MM.1S (cell line): ENCODE data around the gene PPP2R2C.

Experiments
- EZH2 ChIP-seq: fragments of 300-600 bp; sonication (generic); optimal IDR thresholded peaks from 2 replicates; pipeline ENCODE3; 2017; ENCODE audit warnings: low read depth, mild to moderate bottlenecking, antibody characterized with exemption, low read length, mixed read lengths
- EZH2phosphoT487 ChIP-seq: fragments of 300-600 bp; sonication (generic); IDR thresholded peaks from 2 replicates; pipeline ENCODE4 v1.6.1; 2018; ENCODE audit warnings: antibody characterized with exemption, low read length
- TF ChIP-seq, protein P1 (sequence below): fragments of 300-600 bp; sonication (generic); IDR thresholded peaks from 2 replicates; pipeline ENCODE4 v1.5.1; 2016; ENCODE audit warnings: antibody characterized with exemption, low read length, mixed read lengths

DNA sequence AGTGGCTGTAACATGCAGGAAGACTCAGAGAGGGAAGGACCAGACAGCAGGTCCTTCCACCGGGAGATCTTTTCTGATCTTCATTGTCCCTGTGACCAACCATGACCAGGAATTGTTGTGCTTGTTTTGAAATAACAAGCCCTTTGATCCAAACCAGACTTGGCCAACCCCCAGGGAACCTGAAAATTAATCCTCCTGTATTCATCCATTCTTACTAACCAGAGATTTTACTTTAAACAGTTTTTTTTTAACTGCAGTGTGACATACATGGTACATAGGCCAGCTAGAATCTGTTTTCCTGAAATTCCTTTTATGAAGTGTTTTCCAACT is 198.8 kb downstream of the PPP2R2C start:
- TF ChIP-seq, protein P1, sequence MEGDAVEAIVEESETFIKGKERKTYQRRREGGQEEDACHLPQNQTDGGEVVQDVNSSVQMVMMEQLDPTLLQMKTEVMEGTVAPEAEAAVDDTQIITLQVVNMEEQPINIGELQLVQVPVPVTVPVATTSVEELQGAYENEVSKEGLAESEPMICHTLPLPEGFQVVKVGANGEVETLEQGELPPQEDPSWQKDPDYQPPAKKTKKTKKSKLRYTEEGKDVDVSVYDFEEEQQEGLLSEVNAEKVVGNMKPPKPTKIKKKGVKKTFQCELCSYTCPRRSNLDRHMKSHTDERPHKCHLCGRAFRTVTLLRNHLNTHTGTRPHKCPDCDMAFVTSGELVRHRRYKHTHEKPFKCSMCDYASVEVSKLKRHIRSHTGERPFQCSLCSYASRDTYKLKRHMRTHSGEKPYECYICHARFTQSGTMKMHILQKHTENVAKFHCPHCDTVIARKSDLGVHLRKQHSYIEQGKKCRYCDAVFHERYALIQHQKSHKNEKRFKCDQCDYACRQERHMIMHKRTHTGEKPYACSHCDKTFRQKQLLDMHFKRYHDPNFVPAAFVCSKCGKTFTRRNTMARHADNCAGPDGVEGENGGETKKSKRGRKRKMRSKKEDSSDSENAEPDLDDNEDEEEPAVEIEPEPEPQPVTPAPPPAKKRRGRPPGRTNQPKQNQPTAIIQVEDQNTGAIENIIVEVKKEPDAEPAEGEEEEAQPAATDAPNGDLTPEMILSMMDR: no peak
- TF ChIP-seq EZH2phosphoT487 (no peak), EZH2 (no peak)
